GM18508 (cell line): ENCODE measurements around the gene TIMELESS.
"Not testable (repeated sequence)": the region's sequence is repeated elsewhere in the genome, so short reads cannot be mapped to it uniquely, and the experiment has no call there.

Source experiments
- ATAC-seq: cut with Tn5 transposase; IDR thresholded peaks from one replicate; pipeline ENCODE4 v1.9.1; 2021; ENCODE audit warnings: moderate number of reproducible peaks; ENCODE audit not compliant: insufficient read depth, unreplicated experiment

Gene TIMELESS

DNA sequence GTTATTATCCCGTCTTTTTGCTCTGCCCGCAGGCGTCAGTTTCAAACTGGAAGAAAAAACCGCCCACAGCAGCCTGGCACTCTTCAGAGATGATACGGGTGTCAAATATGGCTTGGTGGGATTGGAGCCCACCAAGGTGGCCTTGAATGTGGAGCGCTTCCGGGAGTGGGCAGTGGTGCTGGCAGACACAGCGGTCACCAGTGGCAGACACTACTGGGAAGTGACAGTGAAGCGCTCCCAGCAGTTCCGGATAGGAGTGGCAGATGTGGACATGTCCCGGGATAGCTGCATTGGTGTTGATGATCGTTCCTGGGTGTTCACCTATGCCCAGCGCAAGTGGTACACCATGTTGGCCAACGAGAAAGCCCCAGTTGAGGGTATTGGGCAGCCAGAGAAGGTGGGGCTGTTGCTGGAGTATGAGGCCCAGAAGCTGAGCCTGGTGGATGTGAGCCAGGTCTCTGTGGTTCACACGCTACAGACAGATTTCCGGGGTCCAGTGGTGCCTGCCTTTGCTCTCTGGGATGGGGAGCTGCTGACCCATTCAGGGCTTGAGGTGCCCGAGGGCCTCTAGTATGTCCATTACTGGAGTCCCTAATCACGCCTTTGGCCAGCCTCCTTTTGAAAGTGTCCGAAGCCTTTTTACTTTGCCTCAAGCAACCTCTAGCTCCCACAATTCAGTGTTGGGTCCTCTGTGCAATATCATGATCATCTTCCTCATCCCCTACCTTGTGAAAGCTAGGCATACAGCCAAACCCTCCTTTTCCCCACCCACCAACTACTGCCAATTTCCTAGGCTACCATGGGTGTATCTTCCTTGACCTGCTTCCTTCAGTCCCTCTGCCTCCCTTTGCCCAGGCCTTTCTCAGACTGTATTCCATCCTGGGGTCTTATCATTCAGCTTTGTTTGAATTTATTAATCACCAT is 20.0 kb upstream of the TIMELESS start:
- ATAC-seq: no peak

DNA sequence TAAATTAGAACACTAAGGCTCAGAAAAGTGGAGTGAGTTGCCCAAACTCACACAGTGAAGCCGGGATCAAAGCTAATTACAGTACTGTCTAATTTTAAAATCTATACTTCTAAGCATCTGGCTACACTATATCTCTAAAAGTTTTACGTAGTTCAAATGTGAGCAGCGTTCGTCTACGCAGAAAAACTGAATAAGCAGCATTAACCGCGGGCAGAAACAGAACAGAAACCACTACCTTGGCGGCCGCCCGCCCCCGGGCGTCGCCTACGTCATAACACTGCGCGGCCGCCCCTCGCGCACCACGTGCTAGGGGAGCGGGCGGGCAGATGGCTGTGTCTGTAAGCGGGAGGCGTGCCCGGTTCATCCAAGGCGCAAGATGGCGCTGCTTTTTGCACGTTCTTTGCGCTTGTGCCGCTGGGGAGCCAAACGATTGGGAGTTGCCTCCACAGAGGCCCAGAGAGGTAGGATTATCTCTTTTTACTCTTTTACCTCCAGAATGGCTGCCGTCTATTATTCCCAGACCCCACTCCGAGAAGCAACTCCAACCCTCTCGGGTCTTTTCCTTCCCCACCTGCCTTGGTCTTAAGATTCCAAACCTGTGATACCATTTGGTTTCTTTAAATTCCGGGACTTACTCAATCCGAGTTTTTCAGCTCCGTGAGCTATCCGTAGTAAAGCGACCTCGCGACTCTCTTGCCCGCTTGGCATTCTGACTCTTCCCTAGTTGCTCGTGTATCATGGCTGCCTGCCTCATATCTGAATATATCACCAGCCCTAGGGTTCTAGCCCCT is 19.2 kb upstream of the TIMELESS start, which contains the start of gene SPRYD4:
TSS of gene SPRYD4 (plus strand) at position 363 of the 791 bp plus-strand sequence. CDS start at position 377, 14 bp downstream.
- no peak for ATAC-seq

DNA sequence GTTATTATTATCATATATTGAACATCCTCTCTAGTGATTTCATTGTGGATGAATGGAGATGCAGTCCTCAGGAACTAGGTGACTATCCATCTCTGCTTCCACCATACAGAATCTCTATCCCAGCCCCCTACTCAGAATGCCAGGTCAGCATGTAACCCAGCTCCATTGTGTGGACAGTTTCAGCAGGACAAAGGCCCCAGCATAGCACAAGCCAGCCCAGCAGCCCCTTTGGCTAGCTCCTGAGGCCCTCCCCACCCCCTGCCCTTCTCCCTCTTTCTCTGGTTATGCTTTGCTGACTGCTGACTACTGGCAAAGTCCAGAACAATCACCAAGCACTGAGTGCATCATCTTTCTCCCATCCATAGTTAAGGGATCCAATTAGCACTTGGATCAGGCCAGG is 13.3 kb upstream of the TIMELESS start:
- ATAC-seq: no peak

DNA sequence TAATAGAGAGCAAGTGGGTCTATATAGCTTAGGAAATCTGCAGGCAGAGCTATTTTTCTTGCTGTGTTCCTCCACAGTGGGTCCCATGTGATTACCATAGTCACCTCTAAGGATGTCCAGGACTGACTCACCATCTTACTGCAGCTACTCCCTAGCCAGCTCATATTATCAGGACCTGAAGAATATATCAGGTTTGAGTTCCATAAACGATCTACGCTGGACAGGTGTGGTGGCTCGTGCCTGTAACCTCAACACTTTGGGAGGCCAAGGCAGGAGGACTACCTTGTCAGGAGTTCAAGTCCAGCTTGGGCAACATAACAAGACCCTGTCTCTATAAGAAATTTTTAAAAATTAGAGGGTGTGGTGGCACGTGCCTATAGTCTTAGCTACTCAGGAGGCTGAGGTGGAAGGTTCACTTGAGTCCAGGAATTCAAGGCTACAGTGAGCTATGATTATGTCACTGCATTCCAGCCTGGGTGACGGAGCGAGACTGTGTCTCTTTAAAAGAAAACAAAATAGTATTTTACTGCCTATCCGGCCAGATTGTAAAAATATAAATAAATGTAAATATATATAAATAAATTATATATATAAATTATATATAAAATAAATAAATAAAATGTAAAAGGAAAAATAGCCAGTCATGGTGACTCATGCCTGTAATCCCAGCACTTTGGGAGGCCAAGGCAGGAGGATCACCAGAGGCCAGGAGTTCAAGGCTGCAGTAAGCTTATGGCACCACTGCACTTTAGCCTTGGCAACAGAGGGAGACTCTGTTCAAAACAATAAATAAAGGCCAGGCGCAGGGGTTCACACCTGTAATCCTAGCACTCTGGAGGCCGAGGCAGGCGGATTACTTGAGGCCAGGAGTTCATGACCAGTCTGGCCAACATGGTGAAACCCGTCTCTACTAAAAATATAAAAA is 12.3 kb upstream of the TIMELESS start:
- ATAC-seq: no peak

DNA sequence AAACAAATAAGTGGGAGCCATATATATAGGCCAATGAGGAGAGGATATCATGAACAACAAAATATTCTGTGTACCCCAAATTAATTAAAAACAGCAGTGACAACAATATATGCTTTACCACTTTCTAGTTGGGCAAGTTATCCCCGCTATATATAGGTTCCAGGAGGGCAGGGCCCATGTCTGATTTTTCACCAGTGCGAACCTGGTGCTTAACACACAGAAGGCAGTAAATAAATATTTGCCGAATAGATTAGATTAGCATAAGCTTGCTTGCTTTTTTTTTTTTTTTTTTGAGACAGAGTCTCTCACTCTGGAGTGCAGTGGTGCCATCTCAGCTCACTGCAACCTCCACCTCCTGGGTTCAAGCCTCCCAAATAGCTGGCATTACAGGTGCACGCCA is 8.6 kb upstream of the TIMELESS start:
- ATAC-seq: no peak

DNA sequence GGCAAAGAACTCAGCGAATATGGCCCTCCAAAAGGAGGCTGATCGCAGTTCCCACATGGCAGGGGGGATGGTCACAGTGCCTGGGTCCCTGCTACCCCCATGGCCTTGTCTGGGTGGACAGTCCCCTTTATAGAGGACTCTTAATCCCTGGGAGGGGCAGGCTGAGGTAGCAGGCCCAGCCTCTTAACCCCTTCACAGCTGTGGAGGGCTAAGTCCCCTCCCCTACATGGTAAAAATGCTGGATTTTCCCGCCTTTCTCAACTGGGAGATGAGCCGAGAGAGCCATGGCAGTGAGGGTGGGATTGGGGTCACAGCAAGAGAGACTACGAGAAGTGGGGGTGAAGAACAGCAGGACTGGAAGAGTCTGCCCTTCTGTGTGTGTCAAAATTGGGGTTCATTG is 5.3 kb upstream of the TIMELESS start, which contains the start of gene MIP:
TSS of gene MIP (minus strand) at position 101 of the 400 bp plus-strand sequence. CDS start at position 57, 44 bp downstream.
- ATAC-seq: no peak

DNA sequence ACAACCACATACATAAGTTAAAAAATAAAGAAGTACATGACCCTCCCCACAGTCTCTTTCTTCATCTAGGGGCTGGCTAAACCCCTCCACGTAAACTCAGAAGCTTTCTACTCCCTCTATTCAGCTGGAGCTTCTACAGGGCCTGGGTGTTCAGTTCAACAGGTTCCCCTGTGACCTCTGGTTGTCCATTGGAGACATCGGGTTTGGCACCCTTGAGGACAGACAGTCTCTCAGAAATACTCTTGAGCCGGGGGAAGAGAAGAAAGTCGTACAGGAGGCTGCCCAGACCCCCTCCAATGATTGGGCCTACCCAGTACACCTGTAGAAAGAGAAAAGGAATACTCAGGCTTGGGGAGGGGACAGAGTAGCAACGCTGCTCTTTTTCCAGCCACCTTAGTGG is 1.9 kb upstream of the TIMELESS start:
- no peak for ATAC-seq

DNA sequence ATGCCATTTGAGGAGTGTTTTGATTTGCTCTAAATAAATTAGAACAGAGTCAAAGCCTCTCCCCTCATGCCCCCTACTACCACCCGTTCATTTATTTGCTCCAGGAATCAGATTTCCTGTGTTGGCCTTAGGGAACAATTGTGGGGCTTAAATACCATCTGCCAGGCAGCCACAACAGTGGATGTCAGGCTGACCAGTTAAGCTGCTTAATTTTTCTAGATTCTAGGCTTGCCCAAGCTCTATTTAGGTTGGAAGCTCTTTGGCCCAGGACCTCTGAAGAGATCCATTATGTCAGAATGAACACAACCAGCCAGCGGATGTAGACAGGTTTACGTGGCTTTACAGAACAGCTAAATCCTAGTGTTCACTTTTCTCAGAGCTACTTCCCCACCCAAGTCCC is 1.0 kb upstream of the TIMELESS start:
- ATAC-seq: no peak

DNA sequence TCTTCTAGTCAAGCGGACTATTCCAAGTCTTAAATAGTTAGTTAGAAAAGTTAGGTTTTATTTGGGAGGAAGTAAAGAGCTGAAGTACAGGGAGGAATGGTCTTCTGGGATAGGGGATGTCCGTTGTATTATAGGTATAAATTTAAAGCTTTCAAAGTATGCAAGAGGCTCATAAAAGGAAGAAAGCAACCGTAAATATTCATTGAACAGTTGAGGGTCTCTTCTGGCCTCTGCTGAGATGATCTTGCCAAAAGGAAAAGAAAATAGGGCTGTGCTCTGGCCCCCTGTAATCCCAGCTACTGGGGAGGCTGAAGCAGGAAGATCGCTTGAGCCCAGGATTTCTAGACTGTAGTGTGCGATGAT is 377 bp upstream of the TIMELESS start:
- no peak for ATAC-seq

DNA sequence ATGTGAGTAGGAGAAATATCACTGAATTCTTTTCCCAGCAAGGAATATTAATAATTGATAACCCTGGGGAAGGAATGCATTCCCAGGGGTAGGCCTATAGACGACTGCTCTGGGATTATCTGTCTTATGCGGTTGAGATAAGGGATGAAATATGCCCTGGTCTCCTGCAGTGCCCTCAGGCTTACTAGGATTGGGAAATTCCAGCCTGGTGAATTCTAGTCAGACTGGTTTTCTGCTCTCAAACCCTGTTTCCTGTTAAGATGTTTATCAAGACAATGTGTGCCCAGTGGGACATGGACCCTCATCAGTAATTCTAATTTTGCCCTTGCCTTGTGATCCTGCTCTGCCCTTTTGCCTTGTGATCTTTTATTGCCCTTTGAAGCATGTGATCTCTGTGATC is 6.0 kb downstream of the TIMELESS start:
- ATAC-seq: not testable (repeated sequence)

DNA sequence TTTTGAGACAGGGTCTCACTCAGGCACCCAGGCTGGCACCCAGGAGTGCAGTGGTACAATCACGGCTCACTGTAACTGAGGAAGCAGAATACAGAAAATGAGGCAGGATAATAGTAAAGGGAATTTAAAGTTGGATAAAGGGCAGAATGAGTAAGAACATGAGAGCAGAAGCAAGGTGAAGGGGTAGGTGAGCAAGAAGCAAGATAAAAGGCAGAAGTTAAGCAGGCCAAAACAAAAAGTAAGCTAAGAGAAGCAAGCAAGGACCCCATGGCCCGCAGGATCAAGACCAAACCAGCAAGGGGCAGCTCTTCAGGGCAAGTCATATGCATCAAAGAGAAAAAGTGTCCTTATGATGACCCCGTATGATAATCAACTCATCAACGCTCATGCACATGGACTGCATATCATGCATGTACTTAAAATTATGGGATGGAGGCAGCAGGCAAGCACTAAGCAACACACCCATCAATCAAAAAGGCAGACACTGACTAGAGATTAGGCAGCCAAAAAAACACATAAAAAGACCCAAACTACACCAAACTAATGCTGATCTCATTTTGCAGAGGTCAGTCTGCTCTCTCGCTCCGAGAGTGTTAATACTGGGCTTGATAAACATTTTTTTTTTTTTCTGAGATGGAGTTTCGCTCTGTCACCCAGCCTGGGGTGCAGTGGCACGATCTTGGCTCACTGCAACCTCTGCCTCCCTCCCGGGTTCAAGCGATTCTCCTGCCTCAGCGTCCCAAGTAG is 11.6 kb downstream of the TIMELESS start:
- no peak for ATAC-seq

DNA sequence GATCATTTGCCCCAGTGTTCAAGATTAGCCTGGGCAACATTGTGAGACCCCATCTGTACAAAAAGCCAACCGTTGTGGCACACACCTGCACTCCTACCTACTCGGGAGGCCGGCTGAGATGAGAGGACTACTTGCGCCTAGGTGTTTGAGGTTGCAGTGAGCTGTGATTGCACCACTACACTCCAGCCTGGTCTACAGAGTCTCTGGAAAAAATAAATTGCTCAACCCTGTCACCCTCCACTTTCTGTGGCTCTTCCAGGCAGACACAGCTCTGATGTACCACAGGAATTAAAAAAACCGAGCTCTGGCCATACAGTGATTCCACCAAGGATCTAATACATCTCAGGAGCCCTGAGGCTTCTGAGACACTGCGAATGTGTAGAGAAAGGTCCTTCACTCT is 14.4 kb downstream of the TIMELESS start:
- no peak for ATAC-seq

DNA sequence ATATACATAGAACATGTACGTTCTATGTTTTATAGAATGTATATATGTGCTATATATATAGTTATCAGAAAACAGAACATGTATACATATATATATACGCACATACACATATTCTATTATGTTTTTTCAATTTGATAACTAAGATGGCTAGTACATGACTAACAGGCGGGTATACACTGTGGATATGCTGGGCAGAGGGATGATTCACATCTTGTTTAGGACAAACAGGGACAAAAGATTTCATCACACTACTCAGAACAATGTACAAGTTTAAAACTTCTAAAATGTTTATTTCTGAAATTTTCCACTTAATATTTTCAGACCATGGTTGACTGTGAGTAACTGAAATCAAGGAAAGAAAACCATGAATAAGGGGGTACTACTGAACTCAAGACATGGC is 17.4 kb downstream of the TIMELESS start:
- ATAC-seq: no peak

DNA sequence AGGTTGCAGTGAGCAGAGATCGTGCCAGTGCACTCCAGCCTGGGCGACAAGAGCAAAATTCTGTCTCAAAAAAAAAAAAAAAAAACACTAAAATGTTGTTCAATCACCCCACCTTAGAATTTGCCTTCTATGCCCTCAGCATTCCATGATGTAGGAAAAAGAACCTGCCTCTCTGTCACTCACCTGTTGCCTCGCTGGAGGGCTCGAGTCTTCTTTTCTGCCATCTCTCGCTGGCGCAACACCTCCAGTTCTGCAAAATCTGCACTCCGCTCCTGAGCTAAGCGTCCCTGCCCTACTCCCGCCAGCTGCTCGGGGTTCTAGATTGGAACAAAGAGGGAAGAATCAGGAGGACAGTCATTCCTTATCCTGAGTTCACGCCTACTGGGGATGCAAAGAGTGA is 17.9 kb downstream of the TIMELESS start:
- ATAC-seq: no peak

DNA sequence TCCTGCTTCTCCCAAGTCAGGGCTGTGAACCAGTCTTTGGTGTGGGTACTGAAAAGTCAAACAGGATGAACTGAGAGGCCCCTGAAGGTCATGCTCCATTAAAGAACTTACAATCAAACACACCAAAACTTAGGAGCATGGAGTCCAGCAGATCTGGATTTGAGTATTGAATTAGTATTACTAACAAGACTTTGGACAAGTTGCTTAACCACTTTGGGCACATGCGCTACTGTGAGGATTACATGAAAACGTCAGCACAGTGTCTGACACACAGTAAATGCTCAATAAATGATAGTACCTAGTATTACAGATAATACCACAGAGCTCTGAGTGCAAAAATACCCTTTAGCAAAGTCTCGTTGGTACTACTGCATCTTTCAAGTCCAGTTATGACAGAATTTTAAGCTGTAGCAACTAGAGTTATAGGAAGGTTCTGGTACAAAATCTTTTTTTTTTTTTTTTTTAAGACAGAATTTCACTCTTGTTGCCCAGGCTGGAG is 23.2 kb downstream of the TIMELESS start:
- no peak for ATAC-seq

DNA sequence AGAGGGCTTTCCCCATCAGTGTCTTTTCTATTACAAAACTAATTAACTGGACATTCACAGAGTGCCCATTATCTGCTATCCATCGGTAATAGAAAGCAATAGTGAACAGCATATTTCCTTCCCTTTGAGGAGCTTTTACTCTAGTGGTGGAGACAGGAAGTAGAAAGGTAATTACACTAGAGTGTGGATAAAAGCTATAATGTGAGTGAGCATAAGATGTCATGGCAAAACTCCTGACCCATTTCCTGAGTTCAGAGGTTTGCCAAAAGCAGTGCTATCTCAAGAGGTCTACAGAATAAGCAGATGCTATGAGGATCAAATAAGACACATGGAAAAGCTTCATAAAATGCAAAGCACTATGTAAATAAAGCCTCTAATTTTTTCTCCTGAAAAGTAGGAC is 24.0 kb downstream of the TIMELESS start:
- ATAC-seq: no peak

DNA sequence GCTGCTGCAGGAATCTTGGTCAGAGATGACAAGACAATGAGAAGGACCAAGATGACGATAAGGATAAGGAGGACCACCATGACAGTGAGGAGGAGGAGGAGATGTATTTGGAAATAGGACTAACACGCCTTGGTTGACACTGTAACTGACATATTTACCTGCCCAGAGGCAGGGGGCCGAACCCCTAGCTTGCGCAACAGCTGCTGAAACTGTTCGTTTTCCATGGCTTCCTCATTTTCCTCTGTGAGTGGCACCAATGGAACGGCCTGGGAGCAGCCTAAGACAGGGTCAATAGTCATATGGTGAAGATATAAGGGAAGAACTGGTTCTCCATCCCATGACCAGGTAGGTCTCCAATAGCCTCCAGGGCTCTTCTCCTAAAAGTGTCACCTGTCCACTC is 28.8 kb downstream of the TIMELESS start:
- ATAC-seq: no peak

DNA sequence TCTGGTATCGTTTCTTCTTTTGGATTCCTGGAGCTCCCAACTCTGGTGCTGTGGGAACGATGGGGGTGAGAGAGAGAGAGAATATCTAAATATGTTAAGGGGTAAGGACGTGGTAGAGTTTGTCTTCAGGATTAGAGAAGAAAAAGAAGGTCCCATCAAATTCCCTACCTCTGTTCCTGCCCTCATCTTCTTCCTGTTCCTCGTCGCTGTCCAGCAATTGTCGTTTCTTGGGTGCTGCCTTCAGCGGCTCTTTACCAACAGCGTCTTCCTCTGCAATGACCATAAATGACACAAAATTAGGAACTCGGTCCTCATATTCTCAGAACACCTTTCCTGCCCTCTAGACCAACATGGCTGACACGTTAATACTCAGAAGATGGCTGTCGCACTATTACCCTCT is 31.5 kb downstream of the TIMELESS start:
- ATAC-seq: no peak

DNA sequence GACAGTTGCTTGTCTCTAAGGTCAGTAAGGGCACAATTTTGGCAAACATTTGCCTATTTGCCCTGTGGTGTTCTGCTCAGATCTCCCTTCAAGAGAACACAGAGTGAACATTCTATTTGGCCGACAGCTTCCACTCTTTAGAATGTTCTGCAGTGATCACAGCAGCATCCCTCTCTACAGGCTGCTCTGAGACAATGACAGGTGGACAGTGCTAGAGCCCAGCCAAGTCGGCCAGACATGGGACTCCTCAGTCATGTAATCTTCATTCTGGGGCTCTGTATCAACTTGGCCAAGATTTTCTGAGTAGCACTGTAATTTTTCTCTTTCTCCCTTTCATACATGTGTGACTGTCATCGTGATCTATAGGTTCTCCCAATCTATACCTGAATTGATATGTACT is 34.8 kb downstream of the TIMELESS start:
- no peak for ATAC-seq
